HFF-Myc (cell line): ENCODE measurements around the gene CTTNBP2.

Experiments
- DNase-seq: peaks from one replicate; pipeline ENCODE4 v3.0.0-alpha.2; 2011; ENCODE audit warnings: low read depth; ENCODE audit errors: extremely low read depth
- H3K4me3 ChIP-seq: replicated peaks from 2 replicates; pipeline ENCODE4 v1.5.1; 2011; ENCODE audit warnings: low read depth, mild to moderate bottlenecking, control low read depth, low read length
- TF ChIP-seq, protein P1 (sequence below): IDR thresholded peaks from 2 replicates; pipeline ENCODE4 v1.5.1; 2012; ENCODE audit warnings: mild to moderate bottlenecking, low read depth, low read length, control low read depth; ENCODE audit errors: missing control alignments

Gene CTTNBP2

DNA sequence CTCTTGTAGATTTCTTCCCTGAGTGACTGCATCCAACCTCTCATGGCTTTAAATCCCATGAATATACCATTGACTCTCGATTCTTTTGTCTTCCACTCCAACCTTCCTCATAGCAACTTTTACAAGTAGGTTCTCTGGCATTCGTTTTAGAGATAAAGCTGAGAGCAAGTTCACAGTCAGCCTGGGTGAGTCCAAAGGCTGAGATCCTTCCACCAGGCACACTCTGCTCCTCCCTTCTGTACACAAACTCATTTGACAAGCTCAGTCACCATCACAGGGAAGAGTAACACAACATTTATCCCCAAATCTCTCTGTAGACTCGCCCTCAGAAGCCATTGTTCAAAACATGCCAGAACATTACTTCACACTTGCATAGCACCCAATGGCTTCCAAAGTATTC lies 10.9 kb downstream of the CTTNBP2 start:
- TF ChIP-seq, protein P1, sequence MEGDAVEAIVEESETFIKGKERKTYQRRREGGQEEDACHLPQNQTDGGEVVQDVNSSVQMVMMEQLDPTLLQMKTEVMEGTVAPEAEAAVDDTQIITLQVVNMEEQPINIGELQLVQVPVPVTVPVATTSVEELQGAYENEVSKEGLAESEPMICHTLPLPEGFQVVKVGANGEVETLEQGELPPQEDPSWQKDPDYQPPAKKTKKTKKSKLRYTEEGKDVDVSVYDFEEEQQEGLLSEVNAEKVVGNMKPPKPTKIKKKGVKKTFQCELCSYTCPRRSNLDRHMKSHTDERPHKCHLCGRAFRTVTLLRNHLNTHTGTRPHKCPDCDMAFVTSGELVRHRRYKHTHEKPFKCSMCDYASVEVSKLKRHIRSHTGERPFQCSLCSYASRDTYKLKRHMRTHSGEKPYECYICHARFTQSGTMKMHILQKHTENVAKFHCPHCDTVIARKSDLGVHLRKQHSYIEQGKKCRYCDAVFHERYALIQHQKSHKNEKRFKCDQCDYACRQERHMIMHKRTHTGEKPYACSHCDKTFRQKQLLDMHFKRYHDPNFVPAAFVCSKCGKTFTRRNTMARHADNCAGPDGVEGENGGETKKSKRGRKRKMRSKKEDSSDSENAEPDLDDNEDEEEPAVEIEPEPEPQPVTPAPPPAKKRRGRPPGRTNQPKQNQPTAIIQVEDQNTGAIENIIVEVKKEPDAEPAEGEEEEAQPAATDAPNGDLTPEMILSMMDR: no peak
- no peak overlapping the region for H3K4me3 ChIP-seq
- DNase-seq: no peak

DNA sequence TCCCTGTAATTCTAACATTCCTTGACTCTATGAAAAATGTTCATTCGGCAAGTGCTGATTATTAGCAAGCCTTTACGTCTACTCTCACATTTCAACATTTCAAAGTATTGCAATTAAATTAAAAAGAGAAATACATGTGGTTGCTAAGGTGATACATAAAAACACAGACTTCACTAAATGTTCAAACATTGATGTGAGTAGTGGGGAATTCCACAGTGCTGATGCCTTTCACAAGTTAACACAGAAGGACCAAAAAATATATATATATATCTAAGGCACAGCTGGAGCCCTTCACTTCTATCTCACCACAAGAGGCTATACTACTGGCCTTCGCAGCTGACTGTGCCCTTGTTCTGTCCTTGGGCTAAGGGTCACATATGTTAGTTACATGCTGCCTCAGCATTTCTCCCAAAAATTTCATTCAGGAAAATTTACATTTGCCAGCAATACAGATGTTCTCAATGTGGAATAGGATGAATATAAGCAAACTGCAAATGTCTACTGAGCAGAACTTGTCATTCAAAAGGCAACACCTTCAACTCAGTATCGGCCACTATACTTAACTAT lies 13.9 kb downstream of the CTTNBP2 start:
- H3K4me3 ChIP-seq: no peak overlapping the region
- TF ChIP-seq, protein P1: no peak
- DNase-seq: no peak

DNA sequence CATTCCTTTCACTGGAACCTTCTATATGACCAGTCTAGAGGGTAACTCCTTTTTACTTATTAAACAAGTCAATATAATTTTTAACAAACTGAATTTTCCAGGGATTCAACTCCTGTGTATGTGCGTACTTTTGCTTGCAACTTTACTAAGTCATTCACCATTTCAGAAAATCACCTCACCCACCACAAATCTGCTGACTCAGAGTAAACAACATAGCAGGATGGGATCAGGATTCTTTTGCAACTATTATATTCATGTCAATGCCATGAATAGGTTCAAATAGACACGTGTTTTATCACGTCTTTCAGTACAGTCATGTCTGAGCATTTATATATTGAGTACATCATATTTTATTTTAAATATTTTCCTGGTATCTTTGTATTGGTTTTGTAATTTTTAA lies 14.5 kb downstream of the CTTNBP2 start:
- TF ChIP-seq, protein P1: no peak
- H3K4me3 ChIP-seq: no peak overlapping the region
- DNase-seq: no peak

DNA sequence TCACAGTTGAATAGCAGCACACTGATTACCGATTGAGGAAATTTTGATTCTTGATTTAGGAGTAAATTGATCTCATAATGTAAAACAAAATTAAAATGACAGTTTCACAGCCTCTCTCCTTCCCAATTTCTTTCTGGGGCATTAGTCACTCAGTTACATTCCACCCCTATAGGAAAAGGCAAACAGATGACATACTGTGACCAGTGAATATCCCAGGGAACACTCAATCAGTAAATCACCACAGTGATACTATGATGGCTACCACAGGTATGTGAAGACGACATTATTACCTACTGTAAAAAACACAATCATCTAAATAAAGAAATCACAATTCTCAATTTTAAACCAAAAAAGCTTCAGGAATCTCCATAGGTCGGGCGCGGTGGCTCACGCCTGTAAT lies 15.5 kb downstream of the CTTNBP2 start:
- TF ChIP-seq, protein P1: no peak
- no peak for DNase-seq

DNA sequence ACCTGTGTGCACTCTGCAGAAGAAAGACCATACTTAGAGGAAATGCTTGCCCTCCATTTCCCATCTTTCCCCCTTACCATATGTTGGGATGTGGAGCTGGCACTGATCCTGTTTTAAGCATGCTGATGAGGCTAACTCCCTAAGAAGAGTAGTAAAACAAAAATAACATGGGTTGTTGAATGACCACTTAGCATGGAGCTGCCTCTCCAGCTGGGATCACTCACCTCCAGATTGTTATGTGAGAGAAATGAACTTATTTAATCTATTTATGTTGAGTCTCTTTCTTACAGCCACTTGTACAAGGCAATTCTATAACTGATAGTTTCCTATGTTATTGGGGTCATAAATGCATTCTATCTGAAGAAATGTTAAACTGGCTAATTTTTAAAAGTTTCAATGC lies 17.0 kb downstream of the CTTNBP2 start:
- no peak overlapping the region for H3K4me3 ChIP-seq
- DNase-seq: no peak
- TF ChIP-seq, protein P1: no peak

More for the DNA sequence above, 15.5 kb downstream of the CTTNBP2 start:
- H3K4me3 ChIP-seq: no peak overlapping the region

DNA sequence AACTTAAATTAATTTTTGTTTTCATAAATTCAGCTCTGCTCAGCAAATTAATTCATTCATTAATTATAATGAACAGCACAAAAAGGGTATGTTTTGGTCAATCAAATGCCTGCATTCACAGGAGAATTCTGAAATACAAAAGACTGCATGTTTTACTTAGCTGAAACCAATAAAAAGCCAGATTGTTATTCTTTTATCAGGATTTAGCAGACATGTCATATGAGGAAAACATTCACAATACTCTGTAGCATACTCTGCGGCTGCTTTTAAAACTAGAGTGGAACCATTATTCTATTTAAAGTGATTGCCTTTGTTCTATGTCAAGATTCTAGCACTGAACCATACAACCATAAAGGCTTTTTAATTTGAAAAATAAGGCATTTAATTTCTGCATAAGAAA lies 19.1 kb downstream of the CTTNBP2 start:
- TF ChIP-seq, protein P1: no peak
- H3K4me3 ChIP-seq: no peak overlapping the region
- no peak for DNase-seq

DNA sequence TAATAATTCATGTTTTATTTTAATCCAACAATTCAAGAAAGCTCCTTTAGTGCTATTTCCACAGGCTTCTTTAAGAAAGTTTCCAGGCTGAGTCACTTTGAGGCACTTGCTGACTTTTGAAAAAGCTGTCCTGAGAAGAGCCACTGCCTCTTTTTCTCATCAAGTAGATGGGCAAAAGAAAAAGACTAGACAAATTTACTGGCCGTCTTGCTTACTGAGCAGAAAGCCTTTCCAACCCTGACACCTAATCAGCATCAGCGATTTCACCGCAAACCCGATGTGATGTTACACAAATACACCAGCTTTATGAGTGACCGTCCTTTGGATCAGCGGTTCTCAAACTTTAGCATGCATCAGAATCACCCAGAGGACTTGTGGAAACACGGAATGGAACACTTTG lies 24.3 kb downstream of the CTTNBP2 start:
- TF ChIP-seq, protein P1: no peak
- no peak overlapping the region for H3K4me3 ChIP-seq
- no peak for DNase-seq
